GM23338 (cell line): ENCODE data around the gene ZNF747. TPM values are rescaled to one million over a fixed set of nuclear protein-coding genes. Genes with fewer than 3 reads are reported as not detected.

ENCODE experiments used
- ATAC-seq: fragments of 200-7000 bp; cut with Tn5 transposase; 3 replicates; pipeline ENCODE4 v1.9.1; 2020
- DNase-seq: peaks from one replicate; pipeline ENCODE4 v3.0.0-alpha.2; 2015; ENCODE audit warnings: low spot score
- H2AFZ ChIP-seq: fragments of 200-600 bp; sonication (generic); 2 replicates; pipeline ENCODE4 v1.8.0; 2016; ENCODE audit warnings: antibody characterized with exemption, mild to moderate bottlenecking, moderate library complexity
- H3F3A ChIP-seq: fragments of 200-600 bp; sonication (generic); replicated peaks from 2 replicates; pipeline ENCODE4 v1.8.0; 2017; ENCODE audit warnings: antibody characterized with exemption, mixed run types, low read depth
- H3K27ac ChIP-seq: fragments of 200-600 bp; sonication (generic); 2 replicates; pipeline ENCODE4 v1.6.1; 2016; ENCODE audit warnings: low read depth
- H3K27me3 ChIP-seq: fragments of 200-600 bp; sonication (generic); 2 replicates; pipeline ENCODE4 v1.8.0; 2016; ENCODE audit warnings: mild to moderate bottlenecking, mixed run types, moderate library complexity; ENCODE audit not compliant: insufficient read depth
- H3K36me3 ChIP-seq: fragments of 200-600 bp; sonication (generic); 2 replicates; pipeline ENCODE4 v1.8.0; 2016; ENCODE audit warnings: mild to moderate bottlenecking; ENCODE audit not compliant: insufficient read depth
- H3K4me1 ChIP-seq: fragments of 200-600 bp; sonication (generic); 2 replicates; pipeline ENCODE4 v1.8.0; 2016; ENCODE audit warnings: mild to moderate bottlenecking, moderate library complexity; ENCODE audit not compliant: insufficient read depth
- H3K4me2 ChIP-seq: fragments of 200-600 bp; sonication (generic); 2 replicates; pipeline ENCODE4 v1.7.1; 2017; ENCODE audit warnings: mixed run types
- H3K4me3 ChIP-seq: fragments of 200-600 bp; sonication (generic); 2 replicates; pipeline ENCODE4 v1.6.1; 2016; ENCODE audit warnings: mixed run types
- H3K79me2 ChIP-seq: fragments of 200-600 bp; sonication (generic); replicated peaks from 2 replicates; pipeline ENCODE4 v1.8.0; 2017; ENCODE audit warnings: mild to moderate bottlenecking; ENCODE audit not compliant: insufficient read depth
- H3K9me2 ChIP-seq: fragments of 200-600 bp; sonication (generic); 2 replicates; pipeline ENCODE4 v1.8.0; 2017; ENCODE audit not compliant: insufficient read depth
- H4K20me1 ChIP-seq: fragments of 200-600 bp; sonication (generic); replicated peaks from 2 replicates; pipeline ENCODE4 v1.8.0; 2017; ENCODE audit warnings: mild to moderate bottlenecking; ENCODE audit not compliant: insufficient read depth
- H3K27ac Mint-ChIP-seq: 2 replicates; pipeline ENCODE4 v1.8.0; 2020; ENCODE audit warnings: inconsistent platforms, mild to moderate bottlenecking, moderate library complexity, mixed read lengths
- H3K27me3 Mint-ChIP-seq: 3 replicates; pipeline ENCODE4 v1.8.0; 2022; ENCODE audit warnings: low read depth, mild to moderate bottlenecking, moderate library complexity, mixed read lengths, inconsistent platforms; ENCODE audit not compliant: insufficient read depth, poor library complexity
- H3K36me3 Mint-ChIP-seq: 3 replicates; pipeline ENCODE4 v1.8.0; 2021; ENCODE audit warnings: low read depth, mild to moderate bottlenecking, inconsistent platforms, moderate library complexity, mixed read lengths
- H3K4me1 Mint-ChIP-seq: 3 replicates; pipeline ENCODE4 v1.8.0; 2020; ENCODE audit warnings: mild to moderate bottlenecking, inconsistent platforms, mixed read lengths
- H3K4me3 Mint-ChIP-seq: 3 replicates; pipeline ENCODE4 v1.8.0; 2021; ENCODE audit warnings: moderate library complexity, mild to moderate bottlenecking, inconsistent platforms, mixed read lengths
- H3K9me3 Mint-ChIP-seq: 3 replicates; pipeline ENCODE4 v1.8.0; 2020; ENCODE audit warnings: moderate library complexity, mild to moderate bottlenecking, inconsistent platforms, mixed read lengths
- CTCF ChIP-seq, 2 experiments: fragments of 200-600 bp in 1 of 2; sonication (generic) in 1 of 2; conservative IDR thresholded peaks; 2 replicates each; pipeline versions ENCODE4 v1.5.1 to v1.6.1; 2016 to 2017; ENCODE audit warnings: antibody characterized with exemption in 2 of 2, low read depth in 2 of 2, mild to moderate bottlenecking in 2 of 2, moderate library complexity in 1 of 2
- ETS1 ChIP-seq: IDR thresholded peaks from 2 replicates; pipeline ENCODE4 v1.6.1; 2016; ENCODE audit warnings: antibody characterized with exemption
- NANOG ChIP-seq: IDR thresholded peaks from 2 replicates; pipeline ENCODE4 v1.6.1; 2016; ENCODE audit warnings: antibody characterized with exemption, borderline replicate concordance
- REST ChIP-seq: IDR thresholded peaks from one replicate; pipeline ENCODE4 v1.6.1; 2018; ENCODE audit warnings: antibody characterized with exemption; ENCODE audit not compliant: unreplicated experiment
- ZNF462 ChIP-seq: fragments of 250-450 bp; sonication (Bioruptor Pico); IDR thresholded peaks from 2 replicates; pipeline ENCODE4 v1.5.0; 2020; ENCODE audit warnings: mild to moderate bottlenecking, moderate library complexity
- polyA plus RNA-seq: library from polyadenylated mRNA; unstranded; fragments of >200 nt; fragmentation: Nextera tagmentation; extraction: Ambion mirVana; gene quantifications from 2 replicates; pipeline ENCODE4 v1.2.1, GENCODE V29; 2016
- total RNA-seq: library from RNA; depleted of rRNA; stranded (reverse); fragments of >200 nt; shearing (Covaris generic); gene quantifications from 2 replicates; pipeline ENCODE4 v1.2.3, GENCODE V29; 2014

Gene ZNF747
- total and polyA plus RNA-seq, 2 experiments from 2014 or later: 4.2 to 12.6 TPM

- TF ChIP-seq ETS1: no peak
- no peak for TF ChIP-seq REST
Measured at GRCh38 chr16:30509081-30509765, 25.4 kb downstream of the ZNF747 start (continued).

- Histone ChIP-seq H2AFZ (no peak overlapping the region), H3K79me2 (no peaks in the 10 kb centered on the region), H3K36me3 (no peaks in the 10 kb centered on the region), H3K4me3 (no peak overlapping the region), H3K4me2 (no peak overlapping the region), H4K20me1 (no peaks in the 10 kb centered on the region), H3F3A (no peaks in the 10 kb centered on the region), H3K4me1 (no peaks in the 10 kb centered on the region), H3K9me2 (no peaks in the 10 kb centered on the region), H3K27ac (no peak overlapping the region), H3K27me3 (no peaks in the 10 kb centered on the region)
- ATAC-seq (no peak), DNase-seq (no peak)
- H3K4me1 Mint-ChIP-seq: no peaks in the 10 kb centered on the region
- H3K4me3 Mint-ChIP-seq: no peak overlapping the region
- no peaks in the 10 kb centered on the region for H3K36me3 Mint-ChIP-seq
- no peaks in the 10 kb centered on the region for H3K9me3 Mint-ChIP-seq
- no peak overlapping the region for H3K27ac Mint-ChIP-seq
- H3K27me3 Mint-ChIP-seq: peaks cover 2% of the 10 kb centered on the region
- TF ChIP-seq ZNF462 (CRISPR knock-in tag) (no peak), NANOG (no peak), CTCF (conservative IDR thresholded peaks at IDR 0.05; ENCODE audit: low read depth in 2 of 2) (no peak)
Measured at GRCh38 chr16:30503403-30504296, 31.0 kb downstream of the ZNF747 start.
